GOT3 (cell line): ENCODE measurements around the gene EXOC1.
"Not testable (repeated sequence)": the region's sequence is repeated elsewhere in the genome, so short reads cannot be mapped to it uniquely, and the experiment has no call there.

Experiments used
- DNase-seq: peaks from one replicate; lab custom pipeline; 2025; ENCODE audit warnings: mixed read lengths; lab: John Stamatoyannopoulos, UW

EXOC1 gene

DNA sequence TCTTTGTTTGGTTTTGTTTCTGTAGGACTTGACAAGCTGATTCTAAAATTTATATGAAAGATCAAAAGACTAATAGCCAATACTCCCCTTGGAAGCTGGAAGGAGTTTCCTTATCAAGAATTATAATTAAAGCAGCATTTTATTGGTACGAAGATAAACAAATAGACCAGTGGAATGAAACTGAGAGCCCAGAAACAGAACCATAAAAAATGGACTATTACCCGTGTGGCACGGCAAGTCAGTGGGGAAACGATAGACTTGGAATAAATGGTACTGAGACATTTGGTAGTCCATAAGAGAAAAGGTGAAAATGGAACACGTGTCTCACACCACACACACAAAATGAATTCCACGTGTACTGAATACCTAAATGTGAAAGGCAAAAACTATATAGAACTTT is 52.9 kb downstream of the EXOC1 start:
- no peak for DNase-seq

DNA sequence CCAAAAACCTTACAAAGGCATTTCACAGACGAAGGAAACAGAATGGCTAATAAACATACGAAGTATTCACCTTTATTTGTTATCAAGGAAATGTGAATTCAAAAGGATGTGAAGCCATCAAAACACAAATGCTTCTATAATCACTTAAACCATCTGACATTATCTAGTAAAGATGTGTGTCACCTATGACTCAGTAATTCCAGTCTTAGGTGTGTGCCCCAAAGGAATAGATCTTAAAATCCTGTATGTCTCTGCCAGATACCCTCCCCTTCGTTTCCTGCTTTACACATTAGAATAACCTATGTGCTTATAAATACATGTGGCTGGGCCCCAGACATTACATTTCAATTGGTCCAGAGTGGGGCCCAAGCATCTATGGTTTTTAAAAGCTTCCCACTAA is 53.5 kb downstream of the EXOC1 start:
- no peak for DNase-seq

DNA sequence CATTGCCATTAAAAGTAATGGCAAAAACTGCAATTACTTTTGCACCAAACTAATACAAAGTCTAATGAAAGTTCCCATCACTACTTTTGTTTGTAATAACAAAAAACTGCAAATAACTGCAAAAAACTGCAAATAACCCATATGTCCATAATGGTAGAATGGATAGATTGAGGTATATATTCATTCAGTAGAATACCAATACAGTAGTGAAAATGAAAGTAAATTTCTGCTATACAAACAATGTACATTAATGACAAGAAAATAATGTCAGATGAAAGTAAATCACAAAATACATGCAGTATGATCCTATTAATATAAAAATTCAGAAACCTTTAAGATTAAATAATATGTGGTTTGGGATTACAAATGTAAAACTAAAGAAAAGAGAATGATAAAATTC is 54.0 kb downstream of the EXOC1 start:
- DNase-seq, result no peak

DNA sequence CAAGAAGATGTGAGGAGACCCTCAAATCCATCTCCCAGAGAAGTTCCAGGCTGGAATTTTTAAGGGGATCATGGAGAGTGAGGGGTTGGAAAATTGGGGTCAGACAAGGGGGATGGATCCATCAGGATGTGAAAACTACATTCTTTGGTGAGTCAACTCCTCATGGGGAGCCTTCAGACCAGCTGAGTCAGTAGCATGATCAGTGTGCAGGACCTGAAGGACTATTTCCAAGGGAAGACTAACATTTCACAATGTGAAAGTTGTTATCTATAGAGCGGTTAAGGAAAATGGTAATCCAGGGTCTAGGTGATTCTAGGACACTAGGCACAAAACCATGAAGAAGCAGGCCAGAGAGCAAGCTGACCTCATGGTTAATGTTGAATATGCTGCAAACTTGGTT is 56.7 kb downstream of the EXOC1 start:
- no peak for DNase-seq

DNA sequence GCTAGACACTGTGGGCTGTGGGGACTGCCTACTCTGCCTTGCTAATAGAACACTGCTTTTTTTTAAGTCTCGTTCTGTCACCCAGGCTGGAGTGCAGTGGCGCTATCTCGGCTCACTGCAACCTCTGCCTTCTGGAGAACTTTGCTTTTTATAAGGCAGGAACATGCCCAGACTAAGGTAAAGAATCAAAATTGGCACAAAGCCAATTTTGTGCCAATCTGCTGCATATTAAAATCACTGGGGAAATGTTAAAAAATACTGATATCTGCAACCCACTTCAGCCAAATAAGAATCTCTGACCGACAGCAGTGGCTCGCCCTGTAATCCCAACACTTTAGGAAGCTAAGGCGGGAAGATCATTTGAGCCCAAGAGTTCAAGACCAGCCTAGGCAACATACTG is 58.8 kb downstream of the EXOC1 start:
- no peak for DNase-seq

DNA sequence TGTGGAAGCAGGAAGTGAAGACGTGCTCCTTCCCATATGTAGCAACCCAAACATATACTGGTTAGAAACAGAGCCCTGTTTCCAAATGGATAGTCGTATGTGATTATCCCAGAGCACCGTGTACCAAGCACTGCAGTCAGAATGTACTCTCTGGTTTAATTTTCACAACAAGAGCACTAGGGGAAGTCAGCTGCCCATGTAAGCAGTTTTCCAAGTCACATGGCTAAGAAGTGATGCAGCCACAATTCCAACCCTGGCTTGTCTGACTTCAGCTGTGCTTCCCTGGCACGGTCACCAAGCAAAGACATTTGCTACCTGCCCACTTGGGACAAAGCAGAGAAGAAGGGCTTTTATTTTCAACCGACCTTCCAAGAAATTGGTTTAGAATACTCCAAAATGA is 67.1 kb downstream of the EXOC1 start:
- DNase-seq, result no peak

DNA sequence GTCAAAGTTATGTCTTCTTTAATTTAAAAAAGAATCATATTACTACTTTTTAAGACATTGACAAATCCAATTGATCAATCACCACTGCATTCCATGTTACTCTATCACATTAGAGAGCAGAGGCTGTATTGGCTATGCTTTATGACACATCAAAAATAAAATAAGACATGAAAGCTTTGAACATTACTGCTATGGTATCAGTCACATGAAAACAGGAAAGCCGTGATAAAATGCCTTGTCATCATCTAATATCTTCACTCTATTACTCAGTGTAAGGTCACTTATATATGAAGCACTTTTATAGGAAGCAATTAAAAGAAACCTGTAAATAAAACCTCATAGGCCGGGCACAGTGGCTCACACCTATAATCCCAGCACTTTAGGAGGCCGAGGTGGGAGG is 67.6 kb downstream of the EXOC1 start:
- DNase-seq, result no peak

DNA sequence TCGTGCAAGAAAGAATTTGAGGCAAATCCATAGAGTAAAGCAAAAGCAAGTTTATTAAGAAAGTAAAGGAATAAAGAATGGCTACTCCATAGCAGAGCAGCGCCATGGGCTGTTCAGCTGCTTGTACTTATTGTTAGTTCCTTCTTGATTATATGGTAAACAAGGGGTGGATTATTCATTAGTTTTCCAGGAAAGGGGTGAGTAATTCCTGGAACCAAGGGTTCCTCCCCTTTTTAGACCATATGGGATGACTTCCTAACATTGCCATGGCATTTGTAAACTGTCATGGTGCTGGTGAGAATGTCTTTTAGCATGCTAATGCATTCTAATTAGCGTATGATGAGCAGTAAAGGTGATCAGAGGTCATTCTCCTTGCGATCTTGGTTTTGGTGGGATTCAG is 71.8 kb downstream of the EXOC1 start:
- no peak for DNase-seq

DNA sequence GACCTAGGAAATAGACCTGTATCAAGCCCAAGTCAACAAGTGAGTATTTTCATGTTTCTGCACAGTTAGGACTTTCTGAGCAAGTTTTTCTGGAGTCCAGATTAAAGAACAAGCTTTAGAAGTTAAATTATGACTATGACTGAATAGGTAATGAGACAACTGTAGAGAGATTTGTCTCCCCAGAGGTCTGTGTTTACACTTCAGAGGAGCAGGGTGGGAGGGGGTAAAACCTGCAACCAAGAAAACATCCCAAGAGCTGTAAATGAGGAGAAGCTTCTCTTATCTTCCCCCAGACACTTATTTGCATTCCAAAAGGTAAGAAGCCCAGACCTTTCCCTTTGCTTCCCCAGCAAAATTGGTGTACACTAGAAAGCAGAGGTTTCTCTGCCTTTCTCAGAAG is 73.2 kb downstream of the EXOC1 start:
- no peak for DNase-seq

DNA sequence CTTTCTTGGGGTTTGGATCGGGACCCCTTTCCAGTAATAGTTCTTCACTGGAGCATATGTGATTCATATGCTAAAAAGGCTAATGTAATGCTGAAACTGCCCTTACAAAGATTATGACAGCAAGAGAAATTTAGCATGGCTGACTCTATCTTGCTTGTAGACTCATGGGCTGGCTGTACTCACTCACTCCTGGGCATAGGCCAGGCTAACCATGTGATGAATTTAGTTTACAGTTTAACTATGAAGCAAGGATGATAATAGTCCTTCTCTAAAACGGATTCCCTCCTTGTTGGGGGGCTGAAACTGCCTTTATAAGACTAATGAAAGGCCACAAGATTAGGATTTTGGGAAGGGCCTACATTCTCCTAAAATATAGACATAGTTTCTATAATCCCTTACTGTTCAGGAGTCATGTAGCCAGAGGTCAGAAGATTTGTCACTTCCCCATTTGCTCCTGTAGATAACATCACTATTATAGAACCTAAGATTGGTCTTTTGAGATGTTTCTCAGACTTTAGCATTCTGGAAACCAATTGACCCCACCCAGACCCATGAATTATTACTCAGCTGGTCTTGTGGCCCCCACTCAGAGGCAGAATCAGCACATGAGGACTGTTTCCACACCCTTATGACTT is 74.5 kb downstream of the EXOC1 start:
- DNase-seq, result no peak

DNA sequence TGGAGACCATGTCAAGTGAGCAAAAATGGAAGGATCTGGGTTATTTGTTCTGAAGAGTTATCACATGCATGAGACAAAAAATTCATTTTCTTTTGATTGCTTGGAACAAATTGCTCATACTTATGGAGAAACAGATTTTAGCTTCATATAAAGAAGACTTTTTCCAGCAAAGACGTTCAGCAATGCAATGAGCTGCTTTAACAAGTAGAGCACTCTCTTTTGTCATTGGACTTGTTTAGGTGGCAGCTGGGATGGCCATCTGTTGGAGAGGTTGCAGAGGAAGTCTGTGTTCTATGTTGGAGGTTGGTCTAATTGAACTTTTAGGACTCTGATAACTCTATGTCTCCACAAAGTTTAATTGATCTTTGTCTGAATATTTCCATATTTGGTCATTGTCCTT is 75.4 kb downstream of the EXOC1 start:
- DNase-seq, result no peak

DNA sequence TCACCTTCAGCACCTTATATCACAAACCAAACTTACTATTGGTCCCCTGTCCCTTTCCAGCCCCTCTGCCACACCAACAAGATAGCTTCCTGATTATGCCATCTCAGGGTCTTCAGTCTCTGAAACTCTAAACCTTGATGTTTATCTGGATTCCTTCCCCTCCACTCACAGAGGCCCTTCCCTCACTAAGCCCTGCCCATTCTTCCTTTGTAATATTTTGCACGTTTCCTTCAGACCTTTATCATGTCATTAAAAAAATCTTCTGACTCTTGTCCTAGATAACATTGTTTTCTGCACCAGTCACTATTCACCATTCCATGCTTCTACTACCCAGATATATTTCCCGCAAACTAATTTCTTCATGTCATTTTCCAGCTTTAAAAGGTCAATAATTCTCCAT is 77.6 kb downstream of the EXOC1 start:
- no peak for DNase-seq

DNA sequence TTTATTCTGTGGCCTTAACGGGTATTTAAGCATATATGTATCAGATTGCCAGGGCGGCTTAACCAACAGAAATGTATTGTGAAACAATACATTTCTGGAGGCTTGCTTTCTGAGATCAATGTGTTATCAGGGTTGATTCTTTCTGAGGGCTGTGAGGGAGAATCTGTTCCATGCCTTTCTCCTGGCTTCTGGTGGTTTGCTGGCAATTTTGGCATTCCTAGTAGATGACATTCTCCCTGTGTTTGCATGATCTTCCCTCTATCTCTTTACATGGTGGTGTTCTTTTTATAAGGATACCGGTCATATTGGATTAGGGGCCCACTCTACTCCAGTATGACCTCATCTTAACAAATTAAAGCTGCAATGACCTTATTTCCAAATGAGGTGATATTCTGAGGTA is 78.4 kb downstream of the EXOC1 start:
- DNase-seq, result no peak

DNA sequence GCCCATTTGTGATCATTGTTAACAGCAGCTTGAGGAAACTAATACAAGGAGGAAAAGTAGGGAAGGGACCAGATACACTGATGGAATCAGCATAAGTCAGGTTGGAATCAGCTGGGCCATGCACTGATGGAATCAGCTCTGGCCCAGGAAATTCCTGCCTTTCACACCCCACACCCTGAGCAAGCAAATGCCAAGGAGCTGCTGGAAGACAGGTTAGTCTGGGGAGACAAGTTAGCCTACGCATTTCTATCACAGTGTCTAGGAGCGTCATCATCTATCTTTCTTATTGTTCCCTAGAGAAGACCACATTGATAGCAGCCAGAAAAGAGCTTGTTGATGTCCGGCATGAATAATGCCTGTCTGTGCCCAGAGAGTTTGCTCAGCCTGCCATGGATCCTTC is 79.1 kb downstream of the EXOC1 start:
- no peak for DNase-seq

DNA sequence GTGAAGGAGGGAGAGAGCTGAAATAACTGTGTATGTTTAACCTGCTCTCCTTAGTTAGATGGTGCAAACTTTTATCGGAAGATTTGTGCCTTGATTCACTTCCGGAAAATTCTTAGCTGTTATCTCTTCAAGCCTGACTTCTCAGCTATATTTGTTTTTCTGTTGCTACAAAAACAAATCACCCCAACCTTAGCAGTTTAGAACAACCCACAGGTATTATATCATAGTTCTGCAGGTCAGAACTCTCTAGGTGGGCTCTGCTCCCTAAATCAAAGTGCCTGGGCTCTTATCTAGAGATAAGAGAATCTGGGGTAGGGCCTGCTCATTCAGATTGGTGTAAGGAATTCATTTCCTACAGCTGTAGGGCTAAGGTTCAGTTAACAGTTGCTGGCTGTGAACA is 80.2 kb downstream of the EXOC1 start:
- DNase-seq, result no peak

DNA sequence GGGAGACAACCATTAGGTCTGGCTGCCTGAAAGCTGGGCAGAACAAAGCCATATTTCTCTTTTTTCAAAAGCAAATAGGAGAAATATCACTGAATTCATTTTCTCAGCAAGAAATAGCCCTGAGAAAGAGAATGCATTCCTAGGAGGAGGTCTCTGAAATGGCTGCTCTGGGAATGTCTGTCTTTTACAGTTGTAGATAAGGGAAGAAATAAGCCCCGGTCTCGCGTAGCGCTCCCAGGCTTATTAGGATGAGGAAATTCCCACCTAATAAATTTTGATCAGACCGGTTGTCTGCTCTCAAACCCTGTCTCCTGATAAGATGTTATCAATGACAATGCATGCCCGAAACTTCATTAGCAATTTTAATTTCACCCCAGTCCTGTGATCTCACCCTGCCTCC is 82.5 kb downstream of the EXOC1 start:
- not testable (repeated sequence) for DNase-seq

DNA sequence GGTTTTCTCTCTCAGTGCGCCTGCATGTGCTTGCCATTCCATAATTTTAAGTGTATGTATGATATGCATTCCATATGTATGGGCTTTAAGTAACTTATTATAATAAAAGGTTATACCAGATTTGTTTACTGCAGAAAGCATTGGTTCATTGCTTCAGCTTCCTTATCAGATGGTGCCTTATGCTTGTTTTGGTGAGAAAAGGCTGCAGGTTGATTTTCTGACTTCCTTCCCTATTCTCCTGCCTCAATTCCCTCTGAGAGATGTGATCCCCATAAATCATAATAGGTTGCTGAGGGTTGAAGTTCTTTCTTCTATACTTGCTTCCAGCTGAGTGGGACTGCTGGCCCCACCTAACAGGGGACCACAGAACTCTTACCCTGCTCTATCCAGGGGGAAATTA is 85.0 kb downstream of the EXOC1 start:
- DNase-seq, result no peak

DNA sequence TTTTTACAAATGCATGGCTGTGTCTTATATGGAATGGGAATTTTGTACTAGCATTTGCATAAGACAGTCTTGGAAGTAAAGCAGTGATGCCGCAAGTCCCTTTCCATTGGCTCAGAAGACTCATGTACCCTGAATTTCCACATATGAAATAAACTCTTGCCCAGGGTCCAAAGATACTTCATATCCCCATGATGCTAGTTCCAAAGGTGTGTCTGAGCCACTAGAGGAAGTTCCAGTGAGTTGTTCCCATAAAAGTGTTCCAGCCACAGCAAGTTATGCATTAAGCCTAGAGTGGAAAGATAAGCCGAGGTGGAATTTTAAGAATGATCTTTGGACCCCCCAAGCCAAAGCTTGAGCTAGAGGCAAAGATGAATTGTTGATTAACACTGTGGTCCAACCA is 86.0 kb downstream of the EXOC1 start:
- DNase-seq, result no peak

DNA sequence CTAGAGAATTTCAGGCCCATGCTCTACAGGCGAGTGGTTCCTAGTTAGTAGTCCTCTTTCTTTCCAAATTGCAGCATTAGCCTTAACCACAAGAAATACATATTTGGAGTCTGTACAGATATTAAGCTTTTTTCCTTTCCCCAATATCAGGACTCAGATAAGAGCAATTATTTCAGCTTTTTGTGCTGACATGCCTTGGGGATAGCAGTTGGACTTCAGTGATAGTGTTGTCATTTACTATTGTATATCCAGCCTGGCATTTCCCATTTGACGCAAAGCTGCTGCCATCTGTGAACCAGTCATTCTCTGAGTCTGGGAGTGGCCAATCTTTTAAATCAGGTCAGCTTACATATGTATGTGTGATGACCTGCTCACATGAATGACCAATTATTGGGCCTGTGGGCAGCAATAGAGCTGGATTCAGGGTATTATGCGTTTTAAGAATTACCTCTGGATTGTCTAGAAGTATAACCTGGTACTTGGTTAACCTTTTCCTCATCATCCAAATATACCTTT is 88.5 kb downstream of the EXOC1 start:
- DNase-seq, result no peak

DNA sequence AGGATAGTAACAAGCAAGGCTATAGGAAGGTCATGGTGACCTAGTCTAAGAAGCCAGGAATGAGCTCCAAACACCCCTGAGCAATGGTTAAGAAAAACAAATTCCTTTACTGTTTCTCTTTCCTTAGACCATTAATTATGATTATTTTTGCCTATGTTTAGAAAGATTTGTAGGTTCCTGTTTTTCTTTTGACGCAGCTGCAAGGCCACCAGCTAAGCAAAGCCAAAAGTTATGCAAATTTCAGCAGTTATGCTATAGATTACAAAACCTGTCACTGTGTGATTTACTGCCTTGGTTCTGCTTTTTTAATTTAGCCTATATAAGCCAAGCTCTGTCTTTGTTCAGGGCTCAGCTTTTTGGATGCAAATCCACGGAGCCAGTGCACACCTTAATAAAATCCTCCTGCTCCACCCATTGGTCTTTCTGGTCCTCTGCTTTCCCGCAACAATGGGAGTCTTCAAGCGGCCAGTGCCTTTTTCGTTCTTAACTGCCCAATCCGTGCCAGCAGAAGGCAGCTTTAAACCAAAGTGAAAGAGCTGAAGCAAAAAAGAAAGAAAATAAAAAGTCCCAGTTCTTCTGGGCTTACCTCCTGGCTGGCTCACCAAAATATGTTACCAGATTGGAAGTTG is 93.9 kb downstream of the EXOC1 start:
- no peak for DNase-seq

DNA sequence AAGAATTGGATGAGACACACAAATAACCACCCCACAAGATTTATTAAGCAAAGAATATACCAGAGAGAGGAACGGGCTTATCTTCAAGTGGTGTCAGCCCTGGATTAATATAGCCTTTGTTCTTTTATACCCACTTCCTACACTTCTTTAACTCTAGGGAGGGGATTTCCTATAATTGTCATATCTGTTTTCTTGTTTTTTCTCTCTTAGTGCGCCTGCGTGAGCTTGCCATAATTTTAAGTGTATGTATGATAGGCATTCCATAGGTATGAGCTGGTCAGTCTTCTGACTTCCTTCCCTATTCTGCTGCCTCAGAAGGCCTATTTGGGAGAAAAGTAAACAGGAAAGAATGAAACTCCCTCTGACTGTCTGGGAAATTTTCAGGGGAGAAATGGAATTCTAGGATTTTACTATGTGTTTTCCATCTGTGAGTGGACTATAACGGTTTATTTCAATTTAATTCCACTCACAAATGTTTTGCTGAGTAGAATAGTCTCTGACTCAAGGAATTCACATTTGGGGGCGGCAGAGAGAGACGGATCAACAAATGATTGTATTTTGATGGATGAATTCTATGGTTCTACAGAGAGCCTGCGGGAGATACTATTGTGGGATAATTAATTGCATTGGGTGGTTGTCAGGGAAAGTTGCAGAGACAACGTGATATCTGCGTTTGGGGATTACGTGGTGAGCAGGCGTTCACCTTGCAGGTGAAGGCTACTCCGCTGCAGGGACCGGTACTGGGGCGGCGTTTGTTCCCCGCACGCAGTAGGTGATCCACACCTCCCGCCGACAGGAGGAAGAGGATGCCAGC is 94.7 kb downstream of the EXOC1 start:
- DNase-seq, result peak; percentile 1

DNA sequence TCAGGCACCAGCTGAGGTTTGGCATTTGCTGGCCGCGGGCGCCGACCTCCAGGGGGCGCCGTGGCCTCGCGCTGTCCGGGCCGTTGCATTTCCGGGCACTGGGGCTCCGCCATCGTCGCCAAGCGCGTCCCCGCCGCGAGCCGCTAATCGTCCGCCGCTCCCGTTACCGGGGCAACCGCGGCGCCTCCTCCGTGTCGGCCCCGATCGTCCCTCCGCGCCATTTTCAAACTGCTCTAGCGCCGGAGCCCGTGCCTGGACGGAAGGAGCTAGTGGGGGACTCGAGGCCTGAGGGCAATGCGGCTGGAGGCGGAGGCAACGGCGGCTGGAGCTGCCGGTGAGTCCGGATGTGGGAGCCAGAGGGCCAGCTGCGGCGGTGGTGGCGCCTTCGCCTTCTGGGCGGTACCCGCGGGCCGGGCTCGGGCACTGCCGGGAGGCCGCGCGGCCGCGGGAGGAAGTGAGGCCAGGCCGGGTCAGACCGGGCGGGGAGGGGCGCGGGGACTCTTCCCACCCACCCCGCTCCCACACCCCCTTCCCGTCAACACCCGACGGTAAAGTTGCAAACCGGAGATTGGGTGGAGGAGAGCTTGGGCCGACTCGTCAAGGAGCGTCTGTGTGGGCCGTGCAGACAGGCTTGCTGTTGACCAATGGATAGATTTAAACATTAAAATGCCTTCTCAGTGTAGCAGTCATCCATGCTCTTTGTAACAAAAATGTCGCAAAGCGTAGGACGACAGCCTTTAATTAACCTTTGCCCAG is 95.5 kb downstream of the EXOC1 start, which contains the start of gene CEP135:
CEP135 (plus strand) TSS at position 220 of the 756 bp plus-strand sequence. CDS start 3,186 bp downstream, outside the sequence.
- peak; percentile 71 for DNase-seq
